ENCODE measurements around the gene ANXA10. TPM values are rescaled to one million over a fixed set of nuclear protein-coding genes. Genes with fewer than 3 reads are reported as not detected.

The ANXA10 gene
- total and polyA plus RNA-seq, 2 of the 8 experiments (the other 6 are each of a cell fraction or from before 2014, with no cell fraction given) = not detected

DNA sequence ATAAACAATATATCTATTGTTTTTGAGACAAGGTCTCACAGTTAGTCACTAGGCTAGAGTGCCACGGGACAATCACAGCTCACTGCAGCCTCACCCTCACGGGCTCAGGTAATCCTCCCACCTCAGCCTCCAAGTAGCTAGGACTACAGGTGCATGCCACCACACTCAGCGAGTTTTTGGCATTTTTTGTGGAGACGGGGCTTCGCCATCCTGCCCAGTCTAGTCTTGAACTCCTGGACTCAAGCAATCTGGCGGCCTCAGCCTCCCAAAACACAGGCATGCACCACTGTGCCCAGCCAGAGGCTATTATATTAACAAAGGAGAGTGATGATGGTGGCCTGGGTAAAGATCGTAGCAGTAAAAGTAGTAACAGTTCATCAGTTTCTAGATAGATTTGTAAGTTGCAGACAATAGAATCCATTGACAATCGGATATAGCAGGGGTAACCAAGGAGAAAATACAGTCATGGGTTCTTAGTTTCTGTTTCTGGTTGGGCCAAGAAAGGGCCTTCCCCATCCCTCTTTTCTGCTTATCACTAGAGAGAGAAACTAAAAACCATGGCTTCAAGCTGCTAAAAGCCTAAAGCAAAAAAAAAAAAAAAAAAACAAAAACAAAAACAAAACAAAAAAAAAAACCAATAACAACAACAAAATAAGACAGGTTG lies 60.6 kb downstream of the ANXA10 start (continued):
- no peak for TF ChIP-seq RXRA (IDR thresholded peaks at IDR 0.05; ENCODE audit: insufficient read depth, low read depth, low read length)
- no peak for TF ChIP-seq TAF1 (IDR thresholded peaks at IDR 0.05; ENCODE audit: low read depth, low read length)
- no peak for TF ChIP-seq KDM4A (IDR thresholded peaks at IDR 0.05; ENCODE audit: low read depth, low read length, severe bottlenecking)
- TF ChIP-seq SAP30 (IDR thresholded peaks at IDR 0.05; ENCODE audit: insufficient read depth, insufficient replicate concordance, low read length) = no peak
- TF ChIP-seq, protein P1, sequence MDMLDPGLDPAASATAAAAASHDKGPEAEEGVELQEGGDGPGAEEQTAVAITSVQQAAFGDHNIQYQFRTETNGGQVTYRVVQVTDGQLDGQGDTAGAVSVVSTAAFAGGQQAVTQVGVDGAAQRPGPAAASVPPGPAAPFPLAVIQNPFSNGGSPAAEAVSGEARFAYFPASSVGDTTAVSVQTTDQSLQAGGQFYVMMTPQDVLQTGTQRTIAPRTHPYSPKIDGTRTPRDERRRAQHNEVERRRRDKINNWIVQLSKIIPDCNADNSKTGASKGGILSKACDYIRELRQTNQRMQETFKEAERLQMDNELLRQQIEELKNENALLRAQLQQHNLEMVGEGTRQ (IDR thresholded peaks at IDR 0.05; ENCODE audit: low read length) = no peak

All from H1 (cell line).